ENCODE measurements around the gene DUSP9.
A peak's percentile ranks its signal among the peaks of the same experiment; 100 is the strongest.

DUSP9 gene

DNA sequence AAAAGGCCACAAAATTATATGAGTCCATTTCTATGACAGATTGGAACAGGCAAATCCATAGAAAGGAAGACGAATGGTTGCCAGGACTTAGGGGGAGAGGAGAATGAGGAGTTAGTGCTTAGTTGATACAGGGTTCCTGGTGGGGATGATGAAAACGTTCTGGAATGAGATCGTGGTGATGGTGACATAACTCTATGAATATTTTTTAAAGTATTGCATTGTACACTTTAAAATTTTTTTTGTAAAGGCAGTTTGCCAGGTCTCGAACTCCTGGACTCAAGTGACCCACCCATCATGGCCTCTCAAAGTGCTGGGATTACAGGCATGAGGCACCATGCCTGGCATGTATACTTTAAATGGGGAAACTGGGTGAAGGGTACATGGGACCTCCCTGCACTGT is 38.2 kb upstream of the DUSP9 start:
- H3K4me1 Mint-ChIP-seq: peaks cover 4% of the 10 kb centered on the region
- H3K27me3 Mint-ChIP-seq: no peaks in the 10 kb centered on the region
- no peak overlapping the region for H3K27ac Mint-ChIP-seq (ENCODE audit: low read depth)
- no peak for ATAC-seq (replicated peaks; ENCODE audit: extremely low read depth, poor library complexity, severe bottlenecking)
- H3K4me3 Mint-ChIP-seq: no peak overlapping the region
- peaks cover 7% of the 10 kb centered on the region for H3K36me3 Mint-ChIP-seq (ENCODE audit: insufficient read depth)
- H3K9me3 Mint-ChIP-seq: no peaks in the 10 kb centered on the region
- DNase-seq (ENCODE audit: low spot score in 2 of 2): no peak

DNA sequence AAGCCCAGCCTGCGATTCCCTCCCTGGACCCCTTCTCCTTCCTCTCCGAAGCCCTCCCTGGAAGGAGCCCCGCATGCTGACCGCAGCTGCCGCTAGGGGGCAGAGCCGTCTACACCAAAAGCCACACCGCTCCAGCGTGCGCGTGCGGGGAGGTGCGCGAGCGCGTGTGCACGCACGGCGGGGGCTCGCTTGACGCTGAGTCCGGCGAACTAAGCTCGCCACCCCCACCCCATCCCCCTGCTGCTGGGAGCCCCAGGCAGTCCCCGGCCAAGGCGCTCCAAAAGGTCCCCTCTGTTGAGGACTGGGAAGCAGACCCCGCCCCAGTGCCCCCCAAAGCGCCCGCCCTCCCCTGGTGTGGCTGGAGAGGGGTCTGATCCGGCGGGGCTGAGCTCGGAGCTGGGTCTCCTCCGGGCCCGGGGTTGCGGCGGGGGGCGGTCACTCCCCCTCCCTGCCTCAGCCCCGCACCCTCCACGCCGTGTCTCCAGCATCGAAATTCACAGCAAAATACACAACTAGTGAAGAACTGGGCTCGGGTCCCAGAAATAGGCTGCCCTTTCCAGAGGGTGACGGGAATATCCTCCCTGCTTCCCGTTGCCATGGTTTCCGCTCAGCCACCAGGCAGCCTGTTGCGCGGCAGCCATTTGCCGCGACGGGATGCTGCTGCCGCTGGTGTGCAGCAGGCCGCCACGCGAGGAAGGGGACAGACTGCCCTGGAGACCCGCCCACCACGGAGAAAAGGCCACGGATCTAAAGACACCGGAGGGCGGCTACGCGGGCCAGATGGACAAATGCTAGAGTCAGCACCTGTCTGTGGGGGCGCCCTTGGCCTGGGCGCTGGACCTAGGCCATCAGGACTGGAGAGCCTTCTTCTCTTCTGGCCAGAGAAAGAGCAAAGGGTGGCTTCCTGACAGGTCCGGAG is 36.8 kb upstream of the DUSP9 start:
- H3K36me3 Mint-ChIP-seq (ENCODE audit: insufficient read depth): peaks cover 7% of the 10 kb centered on the region
- no peaks in the 10 kb centered on the region for H3K27me3 Mint-ChIP-seq
- H3K27ac Mint-ChIP-seq (ENCODE audit: low read depth): peak overlapping the region; percentile 22
- peak overlapping the region; percentile 82 for H3K4me3 Mint-ChIP-seq
- H3K9me3 Mint-ChIP-seq: no peaks in the 10 kb centered on the region
- peaks cover 4% of the 10 kb centered on the region for H3K4me1 Mint-ChIP-seq
- peak; percentile 86 for ATAC-seq (replicated peaks; ENCODE audit: extremely low read depth, poor library complexity, severe bottlenecking)
- DNase-seq (ENCODE audit: low spot score in 2 of 2): peak; percentile 29 to 56

DNA sequence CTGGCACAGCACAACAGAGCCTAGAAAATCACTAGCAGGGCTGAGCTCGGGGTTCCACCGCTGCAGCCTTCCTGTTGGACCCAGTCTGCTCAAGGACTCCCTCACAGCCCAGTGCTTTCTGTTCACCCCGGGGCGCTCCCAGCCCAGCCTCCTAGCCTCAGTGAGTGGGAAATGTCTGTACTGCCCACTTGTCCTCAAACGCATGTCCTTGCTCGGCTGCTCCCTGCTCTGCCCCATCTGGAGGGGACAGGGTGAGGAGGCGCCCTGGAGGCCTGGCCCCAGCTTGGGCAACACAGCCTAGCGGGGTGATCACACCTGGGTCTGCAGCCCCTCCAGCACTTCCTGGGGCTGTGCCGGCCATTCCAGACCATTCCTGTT is 36.2 kb upstream of the DUSP9 start:
- ATAC-seq (replicated peaks; ENCODE audit: extremely low read depth, poor library complexity, severe bottlenecking) (no peak), DNase-seq (ENCODE audit: low spot score in 2 of 2) (no peak)
- Mint-ChIP-seq H3K4me3 (peak overlapping the region; percentile 82), H3K27ac (ENCODE audit: low read depth) (peak overlapping the region; percentile 22), H3K36me3 (ENCODE audit: insufficient read depth) (peaks cover 7% of the 10 kb centered on the region), H3K27me3 (no peaks in the 10 kb centered on the region), H3K9me3 (no peaks in the 10 kb centered on the region), H3K4me1 (peaks cover 4% of the 10 kb centered on the region)

DNA sequence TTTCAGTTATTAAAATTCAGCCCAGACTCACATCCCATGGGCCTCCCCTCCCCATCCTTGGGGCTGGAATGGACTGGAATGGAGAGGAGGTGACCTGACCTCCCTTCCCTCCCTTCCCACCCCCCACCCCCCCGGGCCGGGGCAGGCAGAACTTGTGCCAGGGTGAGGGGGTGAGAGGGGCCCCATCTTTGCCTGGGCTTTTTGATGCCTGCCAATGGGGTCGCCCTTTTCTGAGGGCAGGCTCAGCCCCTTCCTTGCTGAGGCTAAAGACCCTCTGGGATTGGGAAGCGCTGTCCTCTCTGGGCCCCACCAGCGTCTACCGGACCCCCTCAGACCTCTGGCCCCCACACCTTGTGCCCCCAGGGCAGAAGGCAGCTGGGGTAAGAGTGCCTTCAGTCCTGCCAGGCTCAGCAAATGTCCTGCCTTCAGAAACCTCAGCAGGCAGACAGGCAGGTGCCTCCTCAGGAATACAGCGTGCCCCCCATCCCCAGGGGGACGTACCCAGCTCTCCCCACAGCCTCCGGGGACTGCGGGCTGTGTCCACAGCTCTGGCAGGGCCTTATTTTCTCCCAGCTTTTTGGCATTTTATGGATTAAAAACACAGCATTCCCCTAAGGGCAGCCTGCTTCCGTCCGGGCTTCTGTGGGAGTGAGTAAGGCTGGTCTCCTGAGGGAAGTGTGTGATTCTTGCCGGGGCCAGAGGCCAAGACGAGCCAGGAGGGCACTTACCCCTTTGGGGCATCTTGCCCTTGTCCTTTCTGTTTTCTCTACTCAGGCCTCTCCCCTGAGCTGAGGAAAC is 35.5 kb upstream of the DUSP9 start:
- DNase-seq (ENCODE audit: low spot score in 2 of 2) (no peak), ATAC-seq (replicated peaks; ENCODE audit: extremely low read depth, poor library complexity, severe bottlenecking) (no peak)
- H3K4me3 Mint-ChIP-seq: no peak overlapping the region
- H3K27me3 Mint-ChIP-seq: no peaks in the 10 kb centered on the region
- H3K9me3 Mint-ChIP-seq: no peaks in the 10 kb centered on the region
- H3K4me1 Mint-ChIP-seq: peaks cover 4% of the 10 kb centered on the region
- peaks cover 7% of the 10 kb centered on the region for H3K36me3 Mint-ChIP-seq (ENCODE audit: insufficient read depth)
- H3K27ac Mint-ChIP-seq (ENCODE audit: low read depth): no peak overlapping the region

DNA sequence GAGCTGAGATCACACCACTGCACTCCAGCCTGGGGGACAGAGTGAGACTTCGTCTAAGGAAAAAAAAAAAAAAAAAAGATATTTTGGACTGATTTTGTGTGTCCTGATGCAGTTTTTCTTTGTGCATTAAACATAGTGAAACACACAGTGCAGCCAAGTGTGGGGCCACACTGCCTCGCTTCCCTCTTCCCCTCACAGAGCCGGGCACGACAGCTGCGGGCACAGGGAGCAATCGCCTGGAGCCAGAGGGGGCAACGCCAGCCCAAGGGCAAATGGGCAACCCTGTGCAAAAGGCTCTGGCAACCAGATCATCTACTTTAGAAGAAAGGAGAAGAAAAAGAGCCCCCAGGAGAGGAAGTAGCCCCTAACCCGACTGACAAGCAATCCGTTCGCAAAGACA is 34.6 kb upstream of the DUSP9 start:
- Mint-ChIP-seq H3K4me3 (no peak overlapping the region), H3K27ac (ENCODE audit: low read depth) (no peak overlapping the region), H3K9me3 (no peaks in the 10 kb centered on the region), H3K36me3 (ENCODE audit: insufficient read depth) (peaks cover 7% of the 10 kb centered on the region), H3K4me1 (peaks cover 4% of the 10 kb centered on the region), H3K27me3 (no peaks in the 10 kb centered on the region)
- no peak for DNase-seq (ENCODE audit: low spot score in 2 of 2)
- ATAC-seq (replicated peaks; ENCODE audit: extremely low read depth, poor library complexity, severe bottlenecking): no peak

DNA sequence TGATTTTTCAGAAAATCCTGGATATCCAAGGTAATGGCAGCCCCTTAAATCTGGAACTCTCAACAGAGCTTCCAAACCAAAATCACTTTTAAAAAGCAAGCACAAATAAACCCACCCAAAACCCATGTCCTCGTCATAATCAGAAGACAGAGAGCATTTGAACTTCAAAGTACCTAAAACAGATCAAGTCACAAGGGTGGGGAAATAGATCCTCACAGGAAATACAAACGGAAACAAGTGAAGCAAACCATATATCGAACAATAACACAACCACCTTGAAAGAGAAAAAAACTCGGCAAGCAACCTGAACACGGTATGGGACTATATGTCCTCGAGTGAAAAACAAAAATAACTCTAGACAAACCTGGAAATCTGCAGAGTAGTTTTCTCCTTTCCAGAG is 32.2 kb upstream of the DUSP9 start:
- no peak overlapping the region for H3K4me3 Mint-ChIP-seq
- no peak overlapping the region for H3K27ac Mint-ChIP-seq (ENCODE audit: low read depth)
- peaks cover 8% of the 10 kb centered on the region for H3K27me3 Mint-ChIP-seq
- H3K9me3 Mint-ChIP-seq: no peaks in the 10 kb centered on the region
- ATAC-seq (replicated peaks; ENCODE audit: extremely low read depth, poor library complexity, severe bottlenecking) (no peak), DNase-seq (ENCODE audit: low spot score in 2 of 2) (no peak)
- no peaks in the 10 kb centered on the region for H3K4me1 Mint-ChIP-seq
- H3K36me3 Mint-ChIP-seq (ENCODE audit: insufficient read depth): peaks cover 4% of the 10 kb centered on the region

DNA sequence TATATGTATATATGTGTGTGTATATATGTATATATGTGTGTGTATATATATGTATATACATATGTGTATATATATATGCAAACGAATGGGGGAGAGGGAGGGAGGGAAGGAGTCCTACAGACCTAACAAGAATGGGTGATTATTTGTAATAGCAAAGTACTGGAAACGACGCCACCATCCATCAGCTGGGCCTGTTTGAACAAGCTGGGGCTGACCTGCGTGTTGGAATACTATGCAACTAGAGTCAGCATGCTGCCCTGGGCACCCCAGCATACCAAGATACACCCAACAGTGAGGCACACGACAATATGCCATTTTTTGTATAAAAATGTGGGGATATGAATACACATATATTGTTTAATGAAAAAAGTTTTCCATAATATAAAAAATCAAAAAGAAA is 26.4 kb upstream of the DUSP9 start:
- Mint-ChIP-seq H3K27ac (ENCODE audit: low read depth) (no peak overlapping the region), H3K9me3 (no peaks in the 10 kb centered on the region), H3K4me3 (no peak overlapping the region), H3K4me1 (no peaks in the 10 kb centered on the region), H3K27me3 (peaks cover 19% of the 10 kb centered on the region), H3K36me3 (ENCODE audit: insufficient read depth) (no peaks in the 10 kb centered on the region)
- DNase-seq (ENCODE audit: low spot score in 2 of 2) (no peak), ATAC-seq (replicated peaks; ENCODE audit: extremely low read depth, poor library complexity, severe bottlenecking) (no peak)

DNA sequence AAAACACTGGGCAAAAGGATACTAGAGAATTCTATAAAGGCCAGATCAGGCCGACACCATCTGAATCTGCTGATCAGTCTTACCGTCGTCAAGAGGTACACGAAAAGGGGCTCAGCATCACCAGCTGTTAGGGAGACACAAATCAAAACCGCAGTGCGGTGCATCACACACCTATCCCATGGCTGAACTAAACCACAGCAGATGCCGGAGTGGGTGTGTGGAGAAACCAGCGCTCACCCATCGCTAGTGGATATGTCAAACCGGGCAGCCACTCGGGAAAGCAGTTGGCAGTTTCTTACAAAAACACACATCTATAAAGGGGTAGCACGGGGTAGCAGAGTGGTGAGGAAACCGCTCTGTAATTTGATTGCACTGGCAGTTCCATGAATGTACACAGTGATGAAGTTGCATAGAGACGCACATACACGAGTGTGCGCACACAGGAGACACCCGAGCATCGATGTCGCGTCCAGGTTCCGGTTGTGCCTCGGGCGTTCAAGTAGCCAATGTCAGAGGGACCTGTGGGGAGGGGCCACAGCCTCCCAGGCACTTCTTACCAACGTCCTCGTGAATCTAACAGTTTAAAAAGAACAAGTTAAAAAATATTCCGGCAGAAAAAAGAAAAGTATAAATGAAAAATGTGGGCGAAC is 24.9 kb upstream of the DUSP9 start:
- no peak for DNase-seq (ENCODE audit: low spot score in 2 of 2)
- no peak overlapping the region for H3K4me3 Mint-ChIP-seq
- ATAC-seq (replicated peaks; ENCODE audit: extremely low read depth, poor library complexity, severe bottlenecking): no peak
- no peak overlapping the region for H3K27ac Mint-ChIP-seq (ENCODE audit: low read depth)
- H3K4me1 Mint-ChIP-seq: no peaks in the 10 kb centered on the region
- H3K9me3 Mint-ChIP-seq: no peaks in the 10 kb centered on the region
- H3K27me3 Mint-ChIP-seq: peaks cover 19% of the 10 kb centered on the region
- H3K36me3 Mint-ChIP-seq (ENCODE audit: insufficient read depth): no peaks in the 10 kb centered on the region

DNA sequence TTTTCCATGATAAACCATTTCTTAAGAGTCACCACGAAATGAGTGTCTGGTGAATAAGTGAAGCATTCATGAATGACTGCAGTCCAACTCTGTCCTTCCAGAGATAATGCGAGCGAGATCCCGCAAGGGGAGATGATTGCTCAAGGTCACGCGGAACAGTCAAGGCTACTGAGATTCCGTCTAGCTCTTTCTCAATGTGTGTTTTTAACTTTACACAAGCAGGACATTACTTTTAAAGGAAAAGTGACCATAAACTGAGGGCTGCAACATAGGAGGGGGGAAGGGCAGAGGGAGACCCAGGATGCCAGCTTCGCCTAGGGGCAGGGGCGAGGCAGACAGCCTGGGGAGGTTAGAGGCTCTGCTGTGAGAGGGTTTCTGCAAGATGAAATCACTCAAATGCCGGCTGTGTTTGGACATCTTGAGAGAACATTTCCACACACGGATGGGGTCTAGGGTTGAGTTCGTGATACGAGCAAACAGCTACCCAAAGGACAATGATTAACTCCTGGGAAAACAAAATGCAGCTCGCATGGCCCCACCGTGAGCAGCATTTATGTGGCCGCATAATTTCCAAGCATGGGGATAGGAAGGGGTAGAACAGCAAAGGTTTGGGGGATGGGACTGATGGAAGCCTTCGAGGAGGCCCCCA is 24.2 kb upstream of the DUSP9 start:
- Mint-ChIP-seq H3K27ac (ENCODE audit: low read depth) (no peak overlapping the region), H3K4me3 (no peak overlapping the region), H3K4me1 (no peaks in the 10 kb centered on the region), H3K36me3 (ENCODE audit: insufficient read depth) (no peaks in the 10 kb centered on the region), H3K27me3 (peaks cover 19% of the 10 kb centered on the region), H3K9me3 (no peaks in the 10 kb centered on the region)
- no peak for ATAC-seq (replicated peaks; ENCODE audit: extremely low read depth, poor library complexity, severe bottlenecking)
- DNase-seq (ENCODE audit: low spot score in 2 of 2): no peak

DNA sequence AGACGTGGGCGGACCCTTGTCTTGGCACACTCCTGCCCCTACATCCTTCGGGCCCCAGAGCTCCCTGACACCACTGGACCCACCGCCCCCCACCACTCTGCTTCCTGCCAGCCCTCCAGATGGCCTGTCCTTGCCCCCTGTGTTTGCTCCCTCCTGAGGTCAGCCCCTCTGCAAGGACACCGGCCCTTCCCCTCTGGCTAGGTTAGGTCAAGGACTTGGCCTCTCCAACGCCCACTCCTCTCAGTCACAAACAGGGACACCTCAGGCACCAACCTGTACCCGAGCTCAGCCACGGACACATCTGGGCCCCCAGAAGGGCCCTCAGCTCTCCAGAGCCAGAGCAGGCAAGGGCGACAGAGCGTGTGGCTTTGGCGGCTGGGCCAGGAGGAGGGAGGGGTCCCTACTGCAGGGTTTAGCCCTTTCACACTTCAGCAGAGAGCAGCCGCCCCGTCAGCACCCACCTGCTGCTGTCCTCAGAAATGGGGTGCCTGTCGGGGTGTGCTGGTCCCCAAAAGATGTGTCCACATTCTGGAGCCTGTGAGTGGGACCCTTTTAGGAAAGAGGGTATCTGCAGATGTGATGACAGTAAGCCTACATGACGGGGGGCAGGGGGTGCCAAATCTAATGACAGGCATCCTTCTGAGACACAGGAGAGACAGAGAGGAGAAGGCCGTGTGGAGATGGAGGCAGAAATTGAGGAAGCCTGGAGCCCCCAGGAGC is 23.5 kb upstream of the DUSP9 start:
- Mint-ChIP-seq H3K27me3 (peaks cover 15% of the 10 kb centered on the region), H3K9me3 (no peaks in the 10 kb centered on the region), H3K4me3 (no peak overlapping the region), H3K36me3 (ENCODE audit: insufficient read depth) (no peaks in the 10 kb centered on the region), H3K4me1 (no peaks in the 10 kb centered on the region), H3K27ac (ENCODE audit: low read depth) (no peak overlapping the region)
- no peak for ATAC-seq (replicated peaks; ENCODE audit: extremely low read depth, poor library complexity, severe bottlenecking)
- no peak for DNase-seq (ENCODE audit: low spot score in 2 of 2)

DNA sequence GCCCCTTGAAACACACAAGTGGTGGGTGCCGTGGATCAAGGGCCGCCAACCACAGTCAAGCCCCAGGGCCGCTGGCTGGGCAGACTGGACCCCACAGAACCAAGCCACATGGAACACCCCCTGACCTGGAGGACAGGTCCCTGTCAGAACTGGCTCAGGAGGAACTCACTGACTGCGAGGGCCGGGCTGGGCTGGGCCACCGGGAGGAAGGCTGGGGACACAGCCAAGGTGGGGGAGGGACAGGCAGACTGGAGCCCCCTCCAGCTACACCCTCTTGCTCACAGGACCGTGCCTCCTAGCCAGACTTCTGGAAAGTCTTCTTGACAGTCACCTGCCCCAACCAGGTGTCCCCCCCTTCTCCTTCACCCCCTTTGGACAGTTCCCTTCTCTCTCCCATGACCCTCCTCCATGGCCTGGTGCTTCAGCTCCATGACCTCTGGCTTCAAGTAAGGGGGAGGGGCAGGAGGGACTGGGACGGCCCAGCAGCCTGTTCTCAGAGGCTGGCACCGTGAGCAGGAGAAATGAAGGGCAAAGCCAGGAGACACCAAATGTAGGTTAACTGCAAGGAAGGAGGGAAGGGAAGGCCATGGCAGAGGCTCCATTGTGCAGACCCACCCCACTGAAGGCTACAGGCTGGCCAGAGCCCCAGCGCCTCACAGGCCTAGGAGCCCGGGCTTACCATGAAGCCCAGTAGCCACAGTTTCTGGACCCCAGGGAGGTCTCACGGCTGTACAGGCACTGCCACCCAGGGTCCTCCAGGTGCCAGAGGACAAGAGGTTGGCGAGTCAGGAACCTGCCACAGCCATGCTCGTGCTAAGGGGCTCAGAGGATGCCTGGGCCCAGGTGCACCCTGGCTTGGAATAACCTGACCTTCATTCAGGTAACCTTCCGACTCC is 22.6 kb upstream of the DUSP9 start:
- Mint-ChIP-seq H3K27me3 (peaks cover 10% of the 10 kb centered on the region), H3K9me3 (no peaks in the 10 kb centered on the region), H3K36me3 (ENCODE audit: insufficient read depth) (no peaks in the 10 kb centered on the region), H3K4me1 (no peaks in the 10 kb centered on the region), H3K27ac (ENCODE audit: low read depth) (no peak overlapping the region), H3K4me3 (no peak overlapping the region)
- no peak for DNase-seq (ENCODE audit: low spot score in 2 of 2)
- no peak for ATAC-seq (replicated peaks; ENCODE audit: extremely low read depth, poor library complexity, severe bottlenecking)

All from central memory CD8-positive, alpha-beta T cell (primary cell).